A549 (cell line): ENCODE data around the gene ADORA1. TPM values are rescaled to one million over a fixed set of nuclear protein-coding genes. Genes with fewer than 3 reads are reported as not detected.

Experiments used
- ATAC-seq, 2 experiments: fragments of 200-7000 bp in 1 of 2; fragments of >200 bp in 1 of 2; cut with Nextera tagmentation in 1 of 2; cut with Tn5 transposase in 1 of 2; 3 replicates each; pipeline versions ENCODE4 v1.8.0 to v1.9.1; 2018 to 2020; ENCODE audit warnings: mild to moderate bottlenecking in 1 of 2, moderate library complexity in 1 of 2
- CTCF ChIA-PET: fragments of 300-600 bp; sonication (Branson Sonifier 250); formaldehyde crosslinking; extraction: SDS; loops from one replicate; lab custom pipeline; 2021; ENCODE audit warnings: antibody characterized with exemption, inconsistent platforms; lab: Yijun Ruan, JAX
- POLR2A ChIA-PET: fragments of 350-600 bp; formaldehyde crosslinking; extraction: SDS; loops from one replicate; lab custom pipeline; 2021; ENCODE audit warnings: antibody characterized with exemption, inconsistent platforms; lab: Yijun Ruan, JAX
- DNase-seq, 2 experiments: peaks; one replicate each; pipeline versions ENCODE4 v3.0.0 to v3.0.0-alpha.2; 2011 to 2016; ENCODE audit warnings: low read depth in 1 of 2, low spot score in 1 of 2
- FAIRE-seq: peaks from 2 replicates; lab custom pipeline; 2011; peaks lifted over from hg19 to GRCh38; lab: Jason Lieb, UNC
- H3K27ac ChIP-seq, 2 experiments: fragments of >200 bp; sonication (Bioruptor Twin); formaldehyde crosslinking; 3 replicates each; pipeline ENCODE4 v1.5.1; 2016 to 2017
- H3K4me1 ChIP-seq: fragments of >200 bp; sonication (Bioruptor Twin); formaldehyde crosslinking; 3 replicates; pipeline ENCODE4 v1.6.1; 2016
- H3K4me2 ChIP-seq: fragments of >200 bp; sonication (Bioruptor Twin); formaldehyde crosslinking; 3 replicates; pipeline ENCODE4 v1.6.1; 2016
- H3K4me3 ChIP-seq: fragments of >200 bp; sonication (Bioruptor Twin); formaldehyde crosslinking; 3 replicates; pipeline ENCODE4 v1.5.1; 2016
- H3K9me3 ChIP-seq: fragments of >200 bp; sonication (Bioruptor Twin); formaldehyde crosslinking; 3 replicates; pipeline ENCODE4 v1.6.1; 2016
- ATOH8 ChIP-seq: fragments of 250-450 bp; sonication (Bioruptor Pico); IDR thresholded peaks from 2 replicates; pipeline ENCODE4 v1.5.0; 2020; ENCODE audit warnings: low read depth, mild to moderate bottlenecking, moderate library complexity
- BHLHE40 ChIP-seq: IDR thresholded peaks from 2 replicates; pipeline ENCODE4 v1.6.1; 2012; ENCODE audit warnings: low read depth, low read length, inconsistent platforms
- CEBPB ChIP-seq, 2 experiments: fragments of >200 bp in 1 of 2; sonication (Bioruptor Twin) in 1 of 2; formaldehyde crosslinking in 1 of 2; IDR thresholded peaks; 2 replicates each; pipeline ENCODE4 v1.6.1; 2012 to 2016
- CHD4 ChIP-seq: fragments of 200-600 bp; sonication (generic); IDR thresholded peaks from 2 replicates; pipeline ENCODE4 v1.6.1; 2016; ENCODE audit warnings: antibody characterized with exemption, mild to moderate bottlenecking, borderline replicate concordance
- CTCF ChIP-seq: fragments of >200 bp; sonication (Bioruptor Twin); formaldehyde crosslinking; IDR thresholded peaks from 3 replicates; pipeline ENCODE4 v1.5.1; 2016
- EHMT2 ChIP-seq: fragments of 200-600 bp; sonication (generic); IDR thresholded peaks from 2 replicates; pipeline ENCODE4 v1.6.1; 2016; ENCODE audit warnings: antibody characterized with exemption, low read depth, mild to moderate bottlenecking, moderate library complexity
- FOXS1 ChIP-seq: fragments of 250-450 bp; sonication (Bioruptor Pico); IDR thresholded peaks from 2 replicates; pipeline ENCODE4 v1.5.0; 2020; ENCODE audit warnings: mild to moderate bottlenecking, moderate library complexity
- KDM1A ChIP-seq: fragments of 200-600 bp; sonication (generic); IDR thresholded peaks from 2 replicates; pipeline ENCODE4 v1.6.1; 2016; ENCODE audit warnings: low read depth, mild to moderate bottlenecking
- KDM5A ChIP-seq: fragments of 200-600 bp; sonication (generic); IDR thresholded peaks from 2 replicates; pipeline ENCODE4 v1.6.1; 2016; ENCODE audit warnings: antibody characterized with exemption, mild to moderate bottlenecking
- NPAS2 ChIP-seq: fragments of 250-450 bp; sonication (Bioruptor Pico); IDR thresholded peaks from 2 replicates; pipeline ENCODE4 v1.8.0; 2022; ENCODE audit warnings: mild to moderate bottlenecking, moderate library complexity, borderline replicate concordance
- POLR2AphosphoS2 ChIP-seq: conservative IDR thresholded peaks from 2 replicates; pipeline ENCODE4 v1.6.1; 2012; ENCODE audit warnings: low read length, improper control_type of control experiment, inconsistent platforms
- REST ChIP-seq: fragments of 200-600 bp; sonication (generic); IDR thresholded peaks from 2 replicates; pipeline ENCODE4 v1.6.1; 2016; ENCODE audit warnings: antibody characterized with exemption, mild to moderate bottlenecking, moderate library complexity
- USF2 ChIP-seq: fragments of 450-650 bp; IDR thresholded peaks from 2 replicates; pipeline ENCODE4 v1.6.1; 2014; ENCODE audit warnings: antibody characterized with exemption
- ZSCAN20 ChIP-seq: fragments of 250-450 bp; sonication (Bioruptor Pico); IDR thresholded peaks from 2 replicates; pipeline ENCODE4 v1.8.0; 2022; ENCODE audit warnings: mild to moderate bottlenecking, moderate library complexity
- WGBS: methylation state at CpG from one replicate; pipeline ENCODE4 v1.1.6; 2017; ENCODE audit errors: missing lambda C conversion rate; 5-methylcytosine and 5-hydroxymethylcytosine counted together
- polyA plus RNA-seq, 4 experiments: library from polyadenylated mRNA; depleted of rRNA in 3 of 4; stranded (reverse); fragments of >200 nt; fragmentation: RNase III in 1 of 4; extraction: RNeasy Plus Mini Kit Qiagen cat#74134 plus additional on column Dnase treatment in 1 of 4; gene quantifications; 2 replicates in 3 of 4; 3 replicates in 1 of 4; pipeline ENCODE4 v1.2.3, GENCODE V29; 2011 to 2017

Gene ADORA1
- polyA plus RNA-seq, 2 of the 4 experiments (the other 2 are of a cell fraction) = 0.48 to 2.4 TPM

GRCh38 chr1:203090421-203091198 lies 36.9 kb upstream of the ADORA1 start:
- Histone ChIP-seq H3K27ac (no peak overlapping the region), H3K9me3 (peaks cover 18% of the 10 kb centered on the region), H3K4me1 (no peaks in the 10 kb centered on the region), H3K4me2 (no peak overlapping the region)
- no peak for DNase-seq
- WGBS = 29% methylated on average over 6 of the region's 6 CpGs
- ChIA-PET POLR2A (no interaction called here), CTCF (interaction anchor here (0.8 to 2.1 kb wide), 3 partner anchors 13 to 51 kb away, joined by 4 to 7 read pairs (median 7); no protein-coding TSS in a partner anchor)
- FAIRE-seq = no peak
- no peak for ATAC-seq
- TF ChIP-seq ZSCAN20 (CRISPR knock-in tag) = no peak
- no peak for TF ChIP-seq BHLHE40
- TF ChIP-seq EHMT2 = no peak
- no peak for TF ChIP-seq POLR2AphosphoS2
- TF ChIP-seq CTCF = no peak
- no peak for TF ChIP-seq CHD4
- TF ChIP-seq, all 56 proteins: peak for 0
- no peak overlapping the region for H3K4me3 ChIP-seq

- H3K4me1 ChIP-seq = no peaks in the 10 kb centered on the region
- DNase-seq = no peak
- TF ChIP-seq FOXS1 (CRISPR knock-in tag) = no peak
- TF ChIP-seq POLR2AphosphoS2 = no peak
- no peak for TF ChIP-seq KDM1A
- no peak for TF ChIP-seq KDM5A
- TF ChIP-seq NPAS2 (CRISPR knock-in tag) = no peak
- no peak for TF ChIP-seq REST
- TF ChIP-seq CEBPB (IDR thresholded peaks at IDR 0.05) = no peak
- TF ChIP-seq ATOH8 (CRISPR knock-in tag) = no peak
- TF ChIP-seq USF2 = no peak
- H3K4me2 ChIP-seq = no peak overlapping the region
- no peak overlapping the region for H3K4me3 ChIP-seq
- ChIA-PET POLR2A (no interaction called here), CTCF (interaction anchor here (0.8 to 2.1 kb wide), 3 partner anchors 13 to 52 kb away, joined by 4 to 7 read pairs (median 7); no protein-coding TSS in a partner anchor)
- no peak overlapping the region for H3K27ac ChIP-seq
- ATAC-seq = 0 out of 6 replicates have a peak, but pooled peaks of 1 of the 2 experiments have one; percentile 21
- FAIRE-seq = no peak
- 57% methylated on average over 4 of the region's 4 CpGs for WGBS
- peaks cover 18% of the 10 kb centered on the region for H3K9me3 ChIP-seq
These were observed 36.4 kb upstream of the ADORA1 start for GRCh38 chr1:203091199-203091477.
